ENCODE measurements around the gene DPM2.
A peak's percentile ranks its signal among the peaks of the same experiment; 100 is the strongest.

Gene DPM2

GRCh38 chr9:127937388-127938297 lies at the start of gene DPM2:
Gene DPM2, minus strand, starts transcription at chr9:127937854. Its CDS starts 34 bp downstream, at chr9:127937820.
- peak within 1 kb of the TSS; percentile 86 for H3K4me3 ChIP-seq (ENCODE audit: low read depth, low read length)
- no peak for DNase-seq (ENCODE audit: low read depth)

GRCh38 chr9:127987103-127987614 lies 49.5 kb upstream of the DPM2 start:
- no peak for DNase-seq (ENCODE audit: low read depth)

GRCh38 chr9:127985011-127985410 lies 47.4 kb upstream of the DPM2 start:
- H3K4me3 ChIP-seq (ENCODE audit: low read depth, low read length) = no peak overlapping the region
- DNase-seq (ENCODE audit: low read depth) = no peak

More at GRCh38 chr9:127987103-127987614, 49.5 kb upstream of the DPM2 start:
- no peak overlapping the region for H3K4me3 ChIP-seq (ENCODE audit: low read depth, low read length)

- DNase-seq (ENCODE audit: low read depth) = no peak
- H3K4me3 ChIP-seq (ENCODE audit: low read depth, low read length) = no peak overlapping the region
Measured at GRCh38 chr9:127983847-127984289, 46.2 kb upstream of the DPM2 start.

- no peak for DNase-seq (ENCODE audit: low read depth)
- no peak overlapping the region for H3K4me3 ChIP-seq (ENCODE audit: low read depth, low read length)
Measured at GRCh38 chr9:127982912-127983311, 45.3 kb upstream of the DPM2 start.

- no peak for DNase-seq (ENCODE audit: low read depth)
- peak overlapping the region; percentile 46 for H3K4me3 ChIP-seq (ENCODE audit: low read depth, low read length)
Measured at GRCh38 chr9:127981559-127982121, 44.0 kb upstream of the DPM2 start.

GRCh38 chr9:127980706-127981558 lies 43.3 kb upstream of the DPM2 start, which contains the start of gene EEIG1:
Gene EEIG1, minus strand, starts transcription at chr9:127980989. Its CDS starts 852 bp downstream, at chr9:127980137.
- peak; percentile 66 for DNase-seq (ENCODE audit: low read depth)
- H3K4me3 ChIP-seq (ENCODE audit: low read depth, low read length) = peak within 1 kb of the TSS; percentile 61

GRCh38 chr9:127980060-127980705 lies 42.5 kb upstream of the DPM2 start:
- DNase-seq (ENCODE audit: low read depth) = no peak
- H3K4me3 ChIP-seq (ENCODE audit: low read depth, low read length) = peak overlapping the region; percentile 61

GRCh38 chr9:127979333-127980059 lies 41.8 kb upstream of the DPM2 start:
- no peak for DNase-seq (ENCODE audit: low read depth)
- H3K4me3 ChIP-seq (ENCODE audit: low read depth, low read length) = peak overlapping the region; percentile 61

GRCh38 chr9:127979015-127979332 lies 41.3 kb upstream of the DPM2 start:
- H3K4me3 ChIP-seq (ENCODE audit: low read depth, low read length) = peak overlapping the region; percentile 61
- no peak for DNase-seq (ENCODE audit: low read depth)

GRCh38 chr9:127977884-127978647 lies 40.4 kb upstream of the DPM2 start:
- no peak for DNase-seq (ENCODE audit: low read depth)

GRCh38 chr9:127977009-127977883 lies 39.6 kb upstream of the DPM2 start:
- no peak for DNase-seq (ENCODE audit: low read depth)

More at GRCh38 chr9:127977884-127978647, 40.4 kb upstream of the DPM2 start:
- H3K4me3 ChIP-seq (ENCODE audit: low read depth, low read length) = peak overlapping the region; percentile 61

GRCh38 chr9:127976498-127976897 lies 38.8 kb upstream of the DPM2 start:
- H3K4me3 ChIP-seq (ENCODE audit: low read depth, low read length) = no peak overlapping the region
- no peak for DNase-seq (ENCODE audit: low read depth)

More at GRCh38 chr9:127977009-127977883, 39.6 kb upstream of the DPM2 start:
- H3K4me3 ChIP-seq (ENCODE audit: low read depth, low read length) = peak overlapping the region; percentile 61

GRCh38 chr9:127975376-127976315 lies 38.0 kb upstream of the DPM2 start:
- DNase-seq (ENCODE audit: low read depth) = no peak
- H3K4me3 ChIP-seq (ENCODE audit: low read depth, low read length) = no peak overlapping the region

GRCh38 chr9:127974769-127975261 lies 37.2 kb upstream of the DPM2 start:
- DNase-seq (ENCODE audit: low read depth) = no peak
- H3K4me3 ChIP-seq (ENCODE audit: low read depth, low read length) = no peak overlapping the region

Data from skeletal muscle cell (primary cell).